GM20431 (cell line): ENCODE data around the gene HSPA6.
"Not testable (repeated sequence)": the region's sequence is repeated elsewhere in the genome, so short reads cannot be mapped to it uniquely, and the experiment has no call there.

Experiments
- in situ Hi-C: fragments of 300-500 bp; cut with MseI, MboI; formaldehyde crosslinking; loops from one replicate; pipeline ENCODE4 v1.15.0; 2020; ENCODE audit warnings: low sequenced_read_pairs; ENCODE audit not compliant: unreplicated experiment

HSPA6 gene

DNA sequence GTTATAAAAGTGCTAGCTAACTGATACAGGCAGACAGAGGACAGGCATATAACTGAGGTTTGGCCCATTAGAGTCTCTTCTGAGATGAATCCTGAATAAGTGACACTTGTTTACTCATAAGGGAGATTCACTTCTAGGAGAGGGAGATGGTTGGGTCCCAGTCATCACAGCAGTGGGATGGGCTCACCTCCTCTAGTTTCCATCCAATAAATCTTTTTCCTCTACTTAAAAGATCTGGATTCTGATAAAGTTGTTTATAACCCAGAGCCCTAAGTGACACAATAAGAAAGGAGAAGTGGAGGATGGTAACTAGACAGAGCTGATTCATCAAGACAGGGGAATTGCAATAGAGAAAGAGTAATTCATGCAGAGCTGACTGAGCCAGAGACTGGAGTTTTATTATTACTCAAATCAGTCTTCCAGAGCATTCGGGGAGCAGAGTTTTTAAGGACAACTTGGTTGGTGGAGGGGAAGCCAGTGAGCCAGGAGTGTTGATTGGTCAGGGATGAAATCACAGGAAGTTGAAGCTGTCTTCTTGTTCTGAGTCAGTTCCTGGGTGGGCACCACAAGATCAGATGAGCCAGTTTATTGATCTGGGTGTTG, 30.6 kb downstream of the HSPA6 start:
- in situ Hi-C loops: not testable (repeated sequence)

DNA sequence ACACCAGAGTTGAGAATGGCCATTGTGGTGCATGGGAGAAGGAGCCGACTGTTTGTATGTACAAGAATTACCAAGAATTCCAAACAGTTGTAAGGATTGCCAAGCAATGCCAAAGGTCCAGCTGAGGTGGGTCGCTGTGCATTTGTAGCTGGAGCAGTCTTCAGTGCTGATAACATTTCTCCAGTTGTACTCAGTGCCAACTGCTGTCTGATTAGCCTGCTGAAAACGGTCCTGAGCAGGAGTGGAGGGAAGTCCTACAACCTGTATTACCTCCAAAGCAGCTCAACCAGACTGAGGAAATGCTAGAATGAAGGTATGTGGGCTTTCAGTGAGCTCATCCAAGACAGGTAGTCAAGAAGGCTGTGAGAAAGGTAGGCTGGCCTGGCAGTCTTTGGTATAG, 31.8 kb downstream of the HSPA6 start:
- in situ Hi-C loops: not testable (repeated sequence)

DNA sequence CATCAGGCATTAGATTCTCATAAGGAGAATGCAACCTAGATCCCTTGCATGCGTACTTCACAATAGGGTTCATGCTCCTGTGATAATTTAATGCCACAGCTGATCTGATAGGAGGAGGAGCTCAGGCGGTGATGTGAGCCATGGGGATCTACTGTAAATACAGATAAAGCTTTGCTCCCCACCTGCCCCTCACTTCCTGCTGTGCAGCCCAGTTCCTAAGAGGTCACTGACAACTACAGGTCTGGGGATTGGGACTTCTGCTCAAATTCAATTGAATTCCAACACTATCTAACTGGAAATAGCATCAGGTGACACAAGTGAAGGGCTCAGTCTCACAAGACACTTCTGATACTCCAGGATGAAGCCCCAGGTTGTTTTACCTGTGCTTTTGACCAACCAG, 32.6 kb downstream of the HSPA6 start:
- in situ Hi-C loops: not testable (repeated sequence)

GRCh38 chr1:161557506-161558450, 33.4 kb downstream of the HSPA6 start:
- in situ Hi-C loops: not testable (repeated sequence)

DNA sequence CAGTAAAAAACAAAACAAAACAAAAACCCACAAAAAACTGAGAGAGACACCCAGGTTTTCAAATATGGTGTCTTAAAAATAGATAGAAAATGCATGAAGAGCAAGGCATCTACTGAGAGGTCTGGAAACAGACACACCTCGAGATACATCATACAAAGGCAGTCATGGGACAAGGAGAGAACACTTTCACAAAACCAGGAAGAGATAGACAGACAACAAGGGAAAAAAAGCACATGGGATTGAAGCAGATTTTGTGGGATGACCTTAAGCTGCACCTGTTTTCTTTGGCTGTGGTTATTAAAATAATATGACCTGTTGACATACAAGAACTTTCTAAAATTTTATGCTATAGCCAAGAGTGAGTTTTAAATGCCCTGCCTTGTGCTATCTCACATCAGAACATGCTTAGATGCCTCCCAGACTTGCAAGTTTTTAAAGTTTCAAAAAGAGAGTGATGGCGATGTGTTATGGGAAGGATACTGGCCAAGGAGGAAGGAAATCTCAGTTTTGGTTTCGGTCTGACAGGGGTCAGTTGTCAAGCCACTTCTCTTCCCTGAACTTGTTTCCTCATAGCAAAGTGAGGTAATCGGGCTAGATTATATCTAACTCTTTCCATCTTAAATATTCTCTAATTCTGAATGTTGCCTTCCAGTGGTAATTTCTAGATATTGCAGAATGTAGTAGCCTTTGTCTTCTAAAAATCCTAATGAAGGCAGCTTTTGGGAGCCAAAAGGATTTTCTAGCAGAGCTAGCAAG, 36.8 kb downstream of the HSPA6 start:
- in situ Hi-C loops: not testable (repeated sequence)

DNA sequence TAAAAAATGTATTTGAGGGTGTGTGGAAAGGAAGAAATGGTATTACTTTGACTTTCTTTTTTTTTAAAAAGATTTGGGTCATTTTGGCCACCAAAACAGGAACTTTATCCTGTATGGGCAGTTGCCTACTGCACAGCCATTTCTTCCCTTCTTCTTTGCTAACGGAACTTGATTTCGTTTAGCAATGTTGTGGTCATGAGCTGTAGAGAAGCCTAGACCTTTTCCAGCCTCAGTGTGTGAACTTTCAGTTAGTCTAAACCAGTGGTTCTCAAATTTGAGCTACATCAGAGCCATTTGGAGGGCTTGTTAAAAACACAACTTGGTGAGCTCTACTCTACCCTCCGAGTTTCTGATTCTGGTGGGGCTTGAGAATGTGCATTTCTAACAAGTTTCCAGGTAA, 38.1 kb downstream of the HSPA6 start:
- in situ Hi-C loops: not testable (repeated sequence)

DNA sequence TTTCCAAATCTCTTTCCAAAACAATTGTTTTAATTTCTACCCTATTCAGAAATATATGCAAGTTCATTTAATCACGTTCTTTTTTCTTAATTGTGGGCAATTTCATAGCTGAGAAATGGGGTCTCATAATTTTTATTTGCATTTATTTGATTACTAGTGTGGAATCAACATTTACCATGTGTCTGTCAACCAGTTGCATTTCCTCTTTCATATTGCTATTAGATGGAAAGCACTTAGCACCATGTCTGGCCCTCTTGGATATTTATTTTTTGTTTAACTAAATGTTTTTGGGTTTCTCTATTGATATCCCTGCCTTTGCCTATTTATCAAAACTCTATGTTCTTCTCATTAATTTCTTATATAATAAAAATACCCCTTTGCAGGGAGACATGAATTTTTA, 39.2 kb downstream of the HSPA6 start:
- in situ Hi-C loops: not testable (repeated sequence)

- in situ Hi-C loops: not testable (repeated sequence)
These were observed 42.2 kb downstream of the HSPA6 start for GRCh38 chr1:161566602-161566960.

DNA sequence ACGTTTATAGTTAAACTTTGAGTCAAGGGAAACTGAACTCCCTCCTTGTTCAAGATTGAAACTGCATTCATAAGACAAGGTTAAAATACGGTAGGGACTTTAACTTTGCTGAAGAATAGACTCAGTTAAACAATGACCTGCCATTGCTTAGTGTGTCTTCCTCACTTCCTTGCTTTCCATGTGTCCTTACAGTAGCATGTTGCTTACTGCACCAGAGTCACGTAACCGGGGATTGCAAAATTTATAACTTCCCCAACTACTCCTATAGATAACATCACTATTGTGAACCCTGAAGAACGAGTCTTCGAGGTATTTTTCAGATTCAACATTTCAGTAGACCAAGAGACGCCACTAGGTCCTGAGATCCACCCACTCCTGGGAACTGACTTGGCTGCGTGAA, 47.4 kb downstream of the HSPA6 start:
- in situ Hi-C loops: not testable (repeated sequence)
